GM23248 (cell line): ENCODE data around the gene ENPP4.

Experiments used
- EZH2 ChIP-seq: fragments of 200-600 bp; sonication (generic); IDR thresholded peaks from 2 replicates; pipeline ENCODE4 v1.6.1; 2018; ENCODE audit warnings: antibody characterized with exemption, mild to moderate bottlenecking; ENCODE audit not compliant: insufficient read depth, poor library complexity, severe bottlenecking
- EZH2phosphoT487 ChIP-seq: fragments of 200-600 bp; sonication (generic); IDR thresholded peaks from 2 replicates; pipeline ENCODE4 v1.6.1; 2018; ENCODE audit warnings: antibody characterized with exemption, moderate library complexity, mild to moderate bottlenecking, low read depth; ENCODE audit not compliant: insufficient read depth

GRCh38 chr6:46160102-46160501 lies 30.3 kb downstream of the ENPP4 start:
- TF ChIP-seq EZH2phosphoT487 (no peak), EZH2 (no peak)
